GM20000 (cell line): Measurements from ENCODE around the gene NOS1AP.

Experiments
- DNase-seq: peaks from one replicate; pipeline ENCODE4 v3.0.0; 2012; ENCODE audit warnings: low spot score
- CTCF ChIP-seq: IDR thresholded peaks from 2 replicates; pipeline ENCODE4 v1.5.1; 2012; ENCODE audit warnings: mild to moderate bottlenecking, control low read depth; ENCODE audit errors: extremely low read depth, missing control alignments

The NOS1AP gene

GRCh38 chr1:162144853-162145252, 75.4 kb downstream of the NOS1AP start:
- no peak for TF ChIP-seq CTCF
- no peak for DNase-seq

- no peak for TF ChIP-seq CTCF
- DNase-seq: no peak
These were observed 75.9 kb downstream of the NOS1AP start for GRCh38 chr1:162145280-162145965.

GRCh38 chr1:162145966-162146696, 76.6 kb downstream of the NOS1AP start:
- TF ChIP-seq CTCF: no peak
- DNase-seq: no peak

- TF ChIP-seq CTCF: no peak
- no peak for DNase-seq
These were observed 78.3 kb downstream of the NOS1AP start for GRCh38 chr1:162147760-162148159.

GRCh38 chr1:162150112-162150511, 80.6 kb downstream of the NOS1AP start:
- no peak for TF ChIP-seq CTCF
- no peak for DNase-seq

GRCh38 chr1:162151900-162152829, 82.7 kb downstream of the NOS1AP start:
- no peak for TF ChIP-seq CTCF
- peak; percentile 56 for DNase-seq

- no peak for TF ChIP-seq CTCF
- DNase-seq: no peak
These were observed 83.9 kb downstream of the NOS1AP start for GRCh38 chr1:162153374-162153773.
